ENCODE data around the gene ZKSCAN8.

DNA sequence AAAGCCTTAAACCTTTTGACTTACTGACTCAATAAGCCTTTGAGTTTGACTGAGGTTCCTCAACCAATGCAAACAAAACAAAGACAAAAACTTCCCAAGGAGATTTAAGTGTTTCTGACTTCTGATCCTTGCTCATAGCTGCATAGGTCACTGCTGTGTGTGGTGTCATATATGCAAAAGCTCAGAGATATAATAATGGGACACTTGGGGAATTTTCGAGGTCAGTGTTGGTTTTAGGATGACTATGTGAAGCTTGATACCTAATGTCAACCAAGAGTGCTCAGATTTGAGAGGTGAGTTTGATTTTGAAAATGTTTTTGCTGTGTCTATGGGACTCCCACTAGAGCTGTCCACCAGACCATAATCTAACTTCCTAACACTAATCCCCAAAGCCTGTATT lies 26.2 kb downstream of the ZKSCAN8 start:
- TF ChIP-seq EZH2phosphoT487 (conservative IDR thresholded peaks at IDR 0.05; ENCODE audit: low read length), result no peak
- TF ChIP-seq, protein P1, sequence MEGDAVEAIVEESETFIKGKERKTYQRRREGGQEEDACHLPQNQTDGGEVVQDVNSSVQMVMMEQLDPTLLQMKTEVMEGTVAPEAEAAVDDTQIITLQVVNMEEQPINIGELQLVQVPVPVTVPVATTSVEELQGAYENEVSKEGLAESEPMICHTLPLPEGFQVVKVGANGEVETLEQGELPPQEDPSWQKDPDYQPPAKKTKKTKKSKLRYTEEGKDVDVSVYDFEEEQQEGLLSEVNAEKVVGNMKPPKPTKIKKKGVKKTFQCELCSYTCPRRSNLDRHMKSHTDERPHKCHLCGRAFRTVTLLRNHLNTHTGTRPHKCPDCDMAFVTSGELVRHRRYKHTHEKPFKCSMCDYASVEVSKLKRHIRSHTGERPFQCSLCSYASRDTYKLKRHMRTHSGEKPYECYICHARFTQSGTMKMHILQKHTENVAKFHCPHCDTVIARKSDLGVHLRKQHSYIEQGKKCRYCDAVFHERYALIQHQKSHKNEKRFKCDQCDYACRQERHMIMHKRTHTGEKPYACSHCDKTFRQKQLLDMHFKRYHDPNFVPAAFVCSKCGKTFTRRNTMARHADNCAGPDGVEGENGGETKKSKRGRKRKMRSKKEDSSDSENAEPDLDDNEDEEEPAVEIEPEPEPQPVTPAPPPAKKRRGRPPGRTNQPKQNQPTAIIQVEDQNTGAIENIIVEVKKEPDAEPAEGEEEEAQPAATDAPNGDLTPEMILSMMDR (IDR thresholded peaks at IDR 0.05; ENCODE audit: insufficient read depth, low read length, poor library complexity, severe bottlenecking), result no peak
